ENCODE results near the gene SLC16A10.
"Not testable (repeated sequence)": the region's sequence is repeated elsewhere in the genome, so short reads cannot be mapped to it uniquely, and the experiment has no call there.

The SLC16A10 gene

GRCh38 chr6:111248789-111249188 is 161.5 kb downstream of the SLC16A10 start:
- no peak overlapping the region for H3K27ac ChIP-seq
- H3K4me3 ChIP-seq, result no peak overlapping the region

GRCh38 chr6:111250791-111251354 is 163.6 kb downstream of the SLC16A10 start:
- Histone ChIP-seq H3K27ac (no peak overlapping the region), H3K4me3 (no peak overlapping the region)

- H3K4me3 ChIP-seq, result no peak overlapping the region
- no peak overlapping the region for H3K27ac ChIP-seq
Measured at GRCh38 chr6:111252726-111253125, 165.4 kb downstream of the SLC16A10 start.

- Histone ChIP-seq H3K4me3 (no peak overlapping the region), H3K27ac (no peak overlapping the region)
Measured at GRCh38 chr6:111254004-111254778, 166.9 kb downstream of the SLC16A10 start.

GRCh38 chr6:111254779-111255166 is 167.5 kb downstream of the SLC16A10 start:
- Histone ChIP-seq H3K4me3 (no peak overlapping the region), H3K27ac (no peak overlapping the region)

- H3K27ac ChIP-seq, H3K4me3 ChIP-seq: not testable (repeated sequence)
Measured at GRCh38 chr6:111255838-111256237, 168.5 kb downstream of the SLC16A10 start.

- no peak overlapping the region for H3K27ac ChIP-seq
Measured at GRCh38 chr6:111256646-111257045, 169.3 kb downstream of the SLC16A10 start.

GRCh38 chr6:111258010-111258409 is 170.7 kb downstream of the SLC16A10 start:
- Histone ChIP-seq H3K27ac (no peak overlapping the region), H3K4me3 (no peak overlapping the region)

More at GRCh38 chr6:111256646-111257045, 169.3 kb downstream of the SLC16A10 start:
- H3K4me3 ChIP-seq, result no peak overlapping the region

GRCh38 chr6:111258615-111259088 is 171.3 kb downstream of the SLC16A10 start:
- Histone ChIP-seq H3K27ac (peak overlapping the region in 9 of 21 experiments; percentile 29 to 89 (median 82)), H3K4me3 (peak overlapping the region in 6 of 7 experiments; percentile 49 to 80 (median 68))

GRCh38 chr6:111259089-111259831 is 172.0 kb downstream of the SLC16A10 start:
- H3K27ac ChIP-seq, result peak overlapping the region in 20 of 21 experiments; percentile 73 to 89 (median 82)

GRCh38 chr6:111260570-111261298 is 173.4 kb downstream of the SLC16A10 start:
- Histone ChIP-seq H3K4me3 (peak overlapping the region in 4 of 7 experiments; percentile 55 to 80 (median 68)), H3K27ac (peak overlapping the region in 7 of 21 experiments; percentile 9 to 87 (median 79))

More at GRCh38 chr6:111259089-111259831, 172.0 kb downstream of the SLC16A10 start:
- peak overlapping the region; percentile 49 to 80 (median 72) for H3K4me3 ChIP-seq

- no peak overlapping the region for H3K4me3 ChIP-seq
- peak overlapping the region in 1 of 21 experiments; percentile 15 for H3K27ac ChIP-seq
Measured at GRCh38 chr6:111263837-111264236, 176.5 kb downstream of the SLC16A10 start.

GRCh38 chr6:111265842-111266241 is 178.5 kb downstream of the SLC16A10 start:
- Histone ChIP-seq H3K4me3 (no peak overlapping the region), H3K27ac (no peak overlapping the region)

GRCh38 chr6:111266276-111266675 is 179.0 kb downstream of the SLC16A10 start:
- no peak overlapping the region for H3K4me3 ChIP-seq
- H3K27ac ChIP-seq, result no peak overlapping the region

GRCh38 chr6:111267764-111268333 is 180.5 kb downstream of the SLC16A10 start:
- no peak overlapping the region for H3K4me3 ChIP-seq
- H3K27ac ChIP-seq, result no peak overlapping the region

GRCh38 chr6:111269401-111269970 is 182.2 kb downstream of the SLC16A10 start:
- H3K4me3 ChIP-seq, result no peak overlapping the region
- no peak overlapping the region for H3K27ac ChIP-seq

- H3K27ac ChIP-seq, result no peak overlapping the region
- H3K4me3 ChIP-seq, result no peak overlapping the region
Measured at GRCh38 chr6:111270121-111270520, 182.8 kb downstream of the SLC16A10 start.

- Histone ChIP-seq H3K4me3 (no peak overlapping the region), H3K27ac (no peak overlapping the region)
Measured at GRCh38 chr6:111274593-111275217, 187.4 kb downstream of the SLC16A10 start.

GRCh38 chr6:111276335-111276734 is 189.0 kb downstream of the SLC16A10 start:
- no peak overlapping the region for H3K27ac ChIP-seq
- no peak overlapping the region for H3K4me3 ChIP-seq

Data from skin epidermis (tissue), 12 donors.